GM12878 (cell line): ENCODE measurements around the gene PDLIM5. TPM values are rescaled to one million over a fixed set of nuclear protein-coding genes. Genes with fewer than 3 reads are reported as not detected.

Source experiments
- ATAC-seq: fragments of 200-7000 bp; cut with Tn5 transposase; 3 replicates; pipeline ENCODE4 v1.9.1; 2020; ENCODE audit warnings: mild to moderate bottlenecking, moderate library complexity
- BruUV-seq: library from RNA; stranded (reverse); fragments of 400-500 nt; replicated peaks from 2 replicates; lab custom pipeline; 2021; lab: Mats Ljungman, UMichigan
- CTCF ChIA-PET: fragments of 300-600 bp; sonication (Branson Sonifier 250); formaldehyde crosslinking; extraction: SDS; loops from one replicate; lab custom pipeline; 2021; ENCODE audit warnings: inconsistent platforms; lab: Yijun Ruan, JAX
- POLR2A ChIA-PET: fragments of 350-600 bp; formaldehyde crosslinking; extraction: SDS; loops from one replicate; lab custom pipeline; 2021; ENCODE audit warnings: inconsistent platforms; lab: Charles Lee
- RAD21 ChIA-PET: fragments of 300-600 bp; sonication (Branson Sonifier 250); formaldehyde crosslinking; loops from one replicate; lab custom pipeline; 2023; ENCODE audit warnings: antibody characterized with exemption; ENCODE audit not compliant: unreplicated experiment; lab: Charles Lee
- SMC1A ChIA-PET: fragments of 300-600 bp; sonication (Branson Sonifier 250); formaldehyde crosslinking; loops from one replicate; lab custom pipeline; 2023; ENCODE audit not compliant: unreplicated experiment, uncharacterized antibody; lab: Charles Lee
- DNase-seq: peaks from one replicate; pipeline ENCODE4 v3.0.0-alpha.2; 2011; ENCODE audit warnings: low read depth, low spot score
- FAIRE-seq: peaks from 3 replicates; lab custom pipeline; 2011; peaks lifted over from hg19 to GRCh38; lab: Jason Lieb, UNC
- H2AFZ ChIP-seq: 2 replicates; pipeline ENCODE4 v1.6.0; 2011; ENCODE audit warnings: low read depth, low read length, control low read depth; ENCODE audit not compliant: control insufficient read depth
- H3K27ac ChIP-seq: 2 replicates; pipeline ENCODE4 v1.5.1; 2011; ENCODE audit warnings: control low read depth; ENCODE audit not compliant: control insufficient read depth, insufficient read depth
- H3K27me3 ChIP-seq, 2 experiments: replicated peaks in 1 of 2; 2 replicates each; pipeline versions ENCODE4 v1.6.0 to v1.6.1; 2011; ENCODE audit warnings: low read length in 1 of 2; ENCODE audit not compliant: control insufficient read depth in 2 of 2, insufficient read depth in 2 of 2
- H3K36me3 ChIP-seq, 2 experiments: 2 replicates each; pipeline ENCODE4 v1.5.1; 2011; ENCODE audit warnings: low read length in 1 of 2; ENCODE audit not compliant: control insufficient read depth in 2 of 2, insufficient read depth in 2 of 2
- H3K4me1 ChIP-seq: 2 replicates; pipeline ENCODE4 v1.6.1; 2011; ENCODE audit warnings: mild to moderate bottlenecking, low read length, moderate library complexity, mixed read lengths; ENCODE audit not compliant: control insufficient read depth, insufficient read depth
- H3K4me2 ChIP-seq: 2 replicates; pipeline ENCODE4 v1.6.0; 2011; ENCODE audit warnings: control low read depth; ENCODE audit not compliant: control insufficient read depth, insufficient read depth
- H3K4me3 ChIP-seq: fragments of 200-600 bp; sonication (generic); 2 replicates; pipeline ENCODE4 v1.5.1; 2016
- H3K79me2 ChIP-seq: 2 replicates; pipeline ENCODE4 v1.6.0; 2011; ENCODE audit warnings: low read length; ENCODE audit not compliant: control insufficient read depth, insufficient read depth
- H3K9ac ChIP-seq: 2 replicates; pipeline ENCODE4 v1.8.0; 2011; ENCODE audit warnings: low read length, control low read depth, mixed read lengths; ENCODE audit not compliant: control insufficient read depth, insufficient read depth
- H3K9me3 ChIP-seq: replicated peaks from 3 replicates; pipeline ENCODE4 v1.5.1; 2011; ENCODE audit warnings: mild to moderate bottlenecking, low read length; ENCODE audit not compliant: control insufficient read depth, insufficient read depth
- H4K20me1 ChIP-seq: 2 replicates; pipeline ENCODE4 v1.6.0; 2011; ENCODE audit not compliant: control insufficient read depth, insufficient read depth
- CEBPB ChIP-seq, 2 experiments: fragments of 150-350 bp in 1 of 2; IDR thresholded peaks; 2 replicates each; pipeline ENCODE4 v1.6.1; 2012 to 2014; ENCODE audit warnings: low read depth in 2 of 2, low read length in 2 of 2, borderline replicate concordance in 1 of 2, inconsistent platforms in 1 of 2
- CHD1 ChIP-seq: IDR thresholded peaks from 2 replicates; pipeline ENCODE4 v1.6.1; 2012; ENCODE audit warnings: low read depth, low read length, improper control_type of control experiment
- CHD4 ChIP-seq: fragments of 200-600 bp; sonication (generic); IDR thresholded peaks from 2 replicates; pipeline ENCODE4 v1.6.1; 2016; ENCODE audit warnings: mild to moderate bottlenecking
- HDAC2 ChIP-seq: fragments of 200-600 bp; sonication (generic); IDR thresholded peaks from 2 replicates; pipeline ENCODE4 v1.6.1; 2017
- HDAC6 ChIP-seq: fragments of 200-600 bp; sonication (generic); IDR thresholded peaks from one replicate; pipeline ENCODE4 v1.8.0; 2017; ENCODE audit warnings: antibody characterized with exemption; ENCODE audit not compliant: unreplicated experiment
- MTA2 ChIP-seq: fragments of 450-650 bp; IDR thresholded peaks from 2 replicates; pipeline ENCODE4 v1.6.1; 2016; ENCODE audit warnings: low read depth, mild to moderate bottlenecking, moderate library complexity
- POLR2AphosphoS2 ChIP-seq: IDR thresholded peaks from 2 replicates; pipeline ENCODE4 v1.6.1; 2011; ENCODE audit warnings: low read depth, mild to moderate bottlenecking, low read length, improper control_type of control experiment, moderate library complexity
- POLR2AphosphoS5 ChIP-seq: IDR thresholded peaks from 2 replicates; pipeline ENCODE4 v1.6.1; 2011; ENCODE audit warnings: mild to moderate bottlenecking, low read length, inconsistent platforms
- RB1 ChIP-seq: fragments of 450-650 bp; formaldehyde crosslinking; IDR thresholded peaks from 2 replicates; pipeline ENCODE4 v1.6.1; 2017; ENCODE audit warnings: mild to moderate bottlenecking, borderline replicate concordance
- SIX5 ChIP-seq: IDR thresholded peaks from 2 replicates; pipeline ENCODE4 v1.6.1; 2011; ENCODE audit warnings: mild to moderate bottlenecking, low read depth, low read length, moderate library complexity; ENCODE audit not compliant: severe bottlenecking
- USF2 ChIP-seq: IDR thresholded peaks from 2 replicates; pipeline ENCODE4 v1.6.1; 2011; ENCODE audit warnings: low read depth, low read length, improper control_type of control experiment, borderline replicate concordance
- ZBTB33 ChIP-seq: fragments of 450-650 bp; IDR thresholded peaks from 2 replicates; pipeline ENCODE4 v1.6.1; 2017; ENCODE audit warnings: mild to moderate bottlenecking
- ZBTB4 ChIP-seq: fragments of 450-650 bp; formaldehyde crosslinking; IDR thresholded peaks from 2 replicates; pipeline ENCODE4 v1.4.0; 2022; ENCODE audit warnings: mild to moderate bottlenecking, moderate library complexity
- ZNF384 ChIP-seq: IDR thresholded peaks from 2 replicates; pipeline ENCODE4 v1.6.1; 2012; ENCODE audit warnings: low read depth, mild to moderate bottlenecking, low read length, improper control_type of control experiment, borderline replicate concordance
- WGBS: methylation state at CpG from one replicate; pipeline ENCODE4 v1.1.6; 2016; ENCODE audit warnings: low lambda C conversion rate; ENCODE audit not compliant: insufficient replicate concordance, insufficient coverage; ENCODE audit errors: missing lambda C conversion rate; 5-methylcytosine and 5-hydroxymethylcytosine counted together
- in situ Hi-C: fragments of 300-500 bp; cut with MboI; formaldehyde crosslinking; loops from 9 replicates; pipeline ENCODE4 v1.14.3; 2018; ENCODE audit warnings: mixed read lengths
- intact Hi-C: fragments of 100-400 bp; cut with micrococcal nuclease; formaldehyde crosslinking; loops from one replicate; pipeline ENCODE4 v1.14.2; 2022; ENCODE audit not compliant: unreplicated experiment
- polyA plus RNA-seq, 11 experiments: library from polyadenylated mRNA; depleted of rRNA in 4 of 11; unstranded in 6 of 11; stranded (reverse) in 5 of 11; fragments of >200 nt; fragmentation: Nextera tagmentation in 4 of 11; fragmentation: Illumina TruSeq in 1 of 11; extraction: Ambion mirVana in 4 of 11; extraction: Trizol in 1 of 11; gene quantifications; 1 replicate in 1 of 11; 2 replicates in 10 of 11; pipeline versions ENCODE4 v1.2.1 to v1.2.3, GENCODE V29; 2011 to 2016; ENCODE audit warnings: inconsistent platforms in 2 of 11, missing spikeins in 2 of 11, low read depth in 1 of 11
- total RNA-seq, 4 experiments: library from RNA; depleted of rRNA in 3 of 4; stranded (reverse); fragments of >200 nt in 3 of 4; fragmentation: Illumina TruSeq in 1 of 4; extraction: Trizol in 1 of 4; gene quantifications; 2 replicates each; pipeline versions ENCODE4 v1.2.1 to v1.2.3, GENCODE V29; 2013 to 2021
- TF ChIP-seq, protein P1 (sequence below): IDR thresholded peaks from 2 replicates; pipeline ENCODE4 v1.6.1; 2012; ENCODE audit warnings: low read depth, low read length, improper control_type of control experiment
- TF ChIP-seq, protein P2 (sequence below): IDR thresholded peaks from 2 replicates; pipeline ENCODE4 v1.6.1; 2011; ENCODE audit warnings: mild to moderate bottlenecking, low read depth, low read length, moderate library complexity; ENCODE audit not compliant: insufficient replicate concordance

Gene PDLIM5
- total and polyA plus RNA-seq, 10 of the 15 experiments (the other 5 are each of a cell fraction or from before 2014, with no cell fraction given) = 10.0 to 52.9 (median 20.7) TPM

DNA sequence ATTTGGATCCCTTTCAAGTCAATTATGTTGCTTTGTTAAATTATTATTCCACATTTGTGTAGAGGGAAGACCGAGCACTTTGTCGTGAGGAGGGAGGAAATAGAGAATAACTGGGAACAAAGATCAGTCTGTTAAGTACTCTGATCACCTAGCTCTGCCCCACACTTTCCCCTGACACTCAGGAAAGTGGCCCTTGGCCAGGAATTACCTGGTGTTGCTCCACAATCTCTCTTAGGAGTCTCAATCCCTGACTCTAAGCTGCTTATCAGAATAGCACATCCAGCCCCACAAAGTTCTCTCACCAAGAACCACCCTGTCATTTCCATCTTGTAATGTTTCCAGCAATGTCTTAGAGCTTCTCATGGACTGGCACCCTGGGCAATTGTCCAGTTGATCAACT is 222.2 kb downstream of the PDLIM5 start (continued):
- TF ChIP-seq POLR2AphosphoS2 (no peak), RB1 (no peak), ZBTB33 (no peak), ZBTB4 (CRISPR knock-in tag) (no peak), CEBPB (IDR thresholded peaks at IDR 0.05; ENCODE audit: borderline replicate concordance in 1 of 2, low read depth in 2 of 2, low read length in 2 of 2) (no peak), CHD4 (no peak)

DNA sequence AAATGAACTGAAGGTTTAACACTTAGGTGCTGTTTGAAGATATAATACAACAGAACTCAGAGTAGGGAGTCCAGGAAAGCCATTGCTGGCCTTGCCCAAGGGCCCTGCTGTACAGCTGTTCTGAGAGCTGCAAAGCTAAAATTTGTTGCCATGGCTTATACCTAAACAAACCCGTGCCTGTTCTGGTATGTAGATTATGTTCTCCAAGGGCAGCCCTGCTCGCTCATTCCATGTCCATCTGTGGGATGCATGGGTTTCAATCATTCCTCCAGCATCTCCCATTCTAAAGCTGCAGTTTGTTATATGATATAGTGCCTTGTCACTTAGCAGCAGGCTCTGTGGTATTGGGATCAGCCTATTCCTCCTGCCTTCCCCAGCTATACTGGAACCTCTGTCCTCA is 225.2 kb downstream of the PDLIM5 start:
- Histone ChIP-seq H3K4me2 (no peak overlapping the region), H3K4me1 (no peaks in the 10 kb centered on the region), H3K79me2 (no peaks in the 10 kb centered on the region), H3K27ac (no peak overlapping the region), H3K27me3 (no peaks in the 10 kb centered on the region), H3K9ac (no peak overlapping the region), H2AFZ (no peak overlapping the region), H3K36me3 (no peaks in the 10 kb centered on the region), H3K4me3 (no peak overlapping the region), H4K20me1 (no peaks in the 10 kb centered on the region), H3K9me3 (no peaks in the 10 kb centered on the region)
- DNase-seq (no peak), FAIRE-seq (no peak), ATAC-seq (no peak)
- RAD21 ChIA-PET = no interaction called here
- in situ Hi-C loops (no loop called here), intact Hi-C loops (no loop called here)
- no TSS peak for BruUV-seq
- SMC1A ChIA-PET = no interaction called here
- WGBS = 3% methylated on average over 2 of the region's 2 CpGs
- POLR2A ChIA-PET = no interaction called here
- CTCF ChIA-PET = no interaction called here
- TF ChIP-seq, protein P1, sequence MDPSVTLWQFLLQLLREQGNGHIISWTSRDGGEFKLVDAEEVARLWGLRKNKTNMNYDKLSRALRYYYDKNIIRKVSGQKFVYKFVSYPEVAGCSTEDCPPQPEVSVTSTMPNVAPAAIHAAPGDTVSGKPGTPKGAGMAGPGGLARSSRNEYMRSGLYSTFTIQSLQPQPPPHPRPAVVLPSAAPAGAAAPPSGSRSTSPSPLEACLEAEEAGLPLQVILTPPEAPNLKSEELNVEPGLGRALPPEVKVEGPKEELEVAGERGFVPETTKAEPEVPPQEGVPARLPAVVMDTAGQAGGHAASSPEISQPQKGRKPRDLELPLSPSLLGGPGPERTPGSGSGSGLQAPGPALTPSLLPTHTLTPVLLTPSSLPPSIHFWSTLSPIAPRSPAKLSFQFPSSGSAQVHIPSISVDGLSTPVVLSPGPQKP = no peak
- TF ChIP-seq ZNF384 = no peak
- TF ChIP-seq SIX5 = no peak
- no peak for TF ChIP-seq CHD1
- no peak for TF ChIP-seq MTA2
- TF ChIP-seq USF2 = no peak
- no peak for TF ChIP-seq POLR2AphosphoS5
- TF ChIP-seq, protein P2, sequence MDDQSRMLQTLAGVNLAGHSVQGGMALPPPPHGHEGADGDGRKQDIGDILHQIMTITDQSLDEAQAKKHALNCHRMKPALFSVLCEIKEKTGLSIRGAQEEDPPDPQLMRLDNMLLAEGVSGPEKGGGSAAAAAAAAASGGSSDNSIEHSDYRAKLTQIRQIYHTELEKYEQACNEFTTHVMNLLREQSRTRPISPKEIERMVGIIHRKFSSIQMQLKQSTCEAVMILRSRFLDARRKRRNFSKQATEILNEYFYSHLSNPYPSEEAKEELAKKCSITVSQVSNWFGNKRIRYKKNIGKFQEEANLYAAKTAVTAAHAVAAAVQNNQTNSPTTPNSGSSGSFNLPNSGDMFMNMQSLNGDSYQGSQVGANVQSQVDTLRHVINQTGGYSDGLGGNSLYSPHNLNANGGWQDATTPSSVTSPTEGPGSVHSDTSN = no peak
- TF ChIP-seq HDAC6 = no peak
- no peak for TF ChIP-seq HDAC2
